Common myeloid progenitor, CD34-positive (primary cell): Measurements from ENCODE around the gene WNT10A.
"Not testable (repeated sequence)": the region's sequence is repeated elsewhere in the genome, so short reads cannot be mapped to it uniquely, and the experiment has no call there.

Experiments used
- CTCF ChIA-PET: fragments of 350-600 bp; sonication (Branson Sonifier 250); formaldehyde crosslinking; loops from one replicate; lab custom pipeline; 2021; ENCODE audit warnings: antibody characterized with exemption; lab: Charles Lee
- POLR2A ChIA-PET: fragments of 350-600 bp; sonication (Branson Sonifier 250); formaldehyde crosslinking; loops from one replicate; lab custom pipeline; 2021; ENCODE audit warnings: antibody characterized with exemption; lab: Charles Lee
- DNase-seq, 3 donors: peaks; one replicate each; pipeline versions ENCODE4 v3.0.0 to v3.0.0-alpha.2; 2013
- H3K27ac ChIP-seq, 2 experiments: 1 replicate in 1 of 2; 2 replicates in 1 of 2; pipeline ENCODE4 v1.7.0; 2013; ENCODE audit warnings: inconsistent platforms in 2 of 2, low read length in 2 of 2, mild to moderate bottlenecking in 2 of 2, low read depth in 1 of 2, moderate library complexity in 1 of 2; ENCODE audit not compliant: severe bottlenecking in 2 of 2, insufficient read depth in 1 of 2, poor library complexity in 1 of 2
- H3K27me3 ChIP-seq, 5 experiments: replicated peaks in 2 of 5; 1 replicate in 3 of 5; 2 replicates in 2 of 5; pipeline versions ENCODE4 v1.6.1 to v1.7.0; 2013; ENCODE audit warnings: low read length in 4 of 5, mild to moderate bottlenecking in 2 of 5, moderate library complexity in 2 of 5, inconsistent platforms in 1 of 5; ENCODE audit not compliant: insufficient read depth in 5 of 5, control insufficient read depth in 4 of 5
- H3K36me3 ChIP-seq, 4 experiments: 1 replicate in 2 of 4; 2 replicates in 2 of 4; pipeline versions ENCODE4 v1.6.1 to v1.7.0; 2013; ENCODE audit warnings: low read length in 3 of 4, control low read depth in 1 of 4, mild to moderate bottlenecking in 1 of 4; ENCODE audit not compliant: control insufficient read depth in 4 of 4, insufficient read depth in 4 of 4
- H3K4me1 ChIP-seq, 4 experiments: 1 replicate in 3 of 4; 2 replicates in 1 of 4; pipeline versions ENCODE4 v1.6.1 to v1.7.1; 2013; ENCODE audit warnings: low read length in 3 of 4, mild to moderate bottlenecking in 3 of 4, control low read depth in 1 of 4, inconsistent platforms in 1 of 4, moderate library complexity in 1 of 4; ENCODE audit not compliant: control insufficient read depth in 4 of 4, insufficient read depth in 4 of 4; ENCODE audit errors: control extremely low read depth in 1 of 4
- H3K4me3 ChIP-seq, 7 experiments: 1 replicate in 4 of 7; 2 replicates in 3 of 7; pipeline versions ENCODE4 v1.5.1 to v1.7.0; 2013; ENCODE audit warnings: mild to moderate bottlenecking in 7 of 7, low read length in 6 of 7, moderate library complexity in 6 of 7, inconsistent platforms in 2 of 7, low read depth in 2 of 7, control low read depth in 1 of 7; ENCODE audit not compliant: insufficient read depth in 4 of 7, control insufficient read depth in 1 of 7; ENCODE audit errors: extremely low read depth in 1 of 7
- H3K9me3 ChIP-seq, 5 experiments: 1 replicate in 4 of 5; 2 replicates in 1 of 5; pipeline versions ENCODE4 v1.6.1 to v1.7.1; 2013; ENCODE audit warnings: low read length in 4 of 5, mild to moderate bottlenecking in 2 of 5, inconsistent platforms in 1 of 5, low read depth in 1 of 5, moderate library complexity in 1 of 5; ENCODE audit not compliant: control insufficient read depth in 4 of 5, insufficient read depth in 2 of 5; ENCODE audit errors: control extremely low read depth in 1 of 5
- WGBS: methylation state at CpG from one replicate; pipeline ENCODE4 v1.1.5; 2013; ENCODE audit not compliant: insufficient coverage; 5-methylcytosine and 5-hydroxymethylcytosine counted together

Gene WNT10A

GRCh38 chr2:218930488-218930887 lies 49.8 kb downstream of the WNT10A start:
- CTCF ChIA-PET, H3K9me3 ChIP-seq, DNase-seq, H3K4me3 ChIP-seq, H3K36me3 ChIP-seq, H3K27ac ChIP-seq, H3K4me1 ChIP-seq, POLR2A ChIA-PET: not testable (repeated sequence)
- H3K27me3 ChIP-seq: peaks cover 6 to 29% (median 11%) of the 10 kb centered on the region in 5 experiments
- WGBS: 100% methylated on average over 3 of the region's 10 CpGs

DNA sequence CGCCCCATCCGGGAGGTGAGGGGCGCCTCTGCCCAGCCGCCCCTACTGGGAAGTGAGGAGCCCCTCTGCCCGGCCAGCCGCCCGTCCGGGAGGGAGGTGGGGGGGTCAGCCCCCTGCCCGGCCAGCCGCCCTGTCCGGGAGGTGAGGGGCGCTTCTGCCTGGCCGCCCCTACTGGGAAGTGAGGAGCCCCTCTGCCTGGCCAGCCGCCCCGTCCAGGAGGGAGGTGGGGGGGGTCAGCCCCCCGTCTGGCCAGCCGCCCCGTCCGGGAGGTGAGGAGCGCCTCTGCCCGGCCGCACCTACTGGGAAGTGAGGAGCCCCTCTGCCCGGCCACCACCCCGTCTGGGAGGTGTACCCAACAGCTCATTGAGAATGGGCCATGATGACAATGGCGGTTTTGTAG lies 51.1 kb downstream of the WNT10A start:
- WGBS: no CpG with 5 or more reads among the region's 25 CpGs
- H3K9me3 ChIP-seq, H3K27ac ChIP-seq, H3K4me3 ChIP-seq, H3K4me1 ChIP-seq, POLR2A ChIA-PET, DNase-seq, CTCF ChIA-PET, H3K36me3 ChIP-seq: not testable (repeated sequence)
- H3K27me3 ChIP-seq: peaks cover 4 to 32% (median 13%) of the 10 kb centered on the region in 5 experiments
